OCI-LY3 (cell line): ENCODE data around the gene PICALM.

Experiments
- EZH2phosphoT487 ChIP-seq: fragments of 200-600 bp; shearing (Covaris generic); IDR thresholded peaks from 2 replicates; pipeline ENCODE4 v1.6.1; 2018; ENCODE audit warnings: antibody characterized with exemption, mixed run types, low read depth
- TF ChIP-seq, protein P1 (sequence below): fragments of 200-600, 300-600 bp; sonication (generic); IDR thresholded peaks from 2 replicates; pipeline ENCODE4 v1.5.1; 2014; ENCODE audit warnings: antibody characterized with exemption, low read length, low read depth

- TF ChIP-seq EZH2phosphoT487, result no peak
- TF ChIP-seq, protein P1, sequence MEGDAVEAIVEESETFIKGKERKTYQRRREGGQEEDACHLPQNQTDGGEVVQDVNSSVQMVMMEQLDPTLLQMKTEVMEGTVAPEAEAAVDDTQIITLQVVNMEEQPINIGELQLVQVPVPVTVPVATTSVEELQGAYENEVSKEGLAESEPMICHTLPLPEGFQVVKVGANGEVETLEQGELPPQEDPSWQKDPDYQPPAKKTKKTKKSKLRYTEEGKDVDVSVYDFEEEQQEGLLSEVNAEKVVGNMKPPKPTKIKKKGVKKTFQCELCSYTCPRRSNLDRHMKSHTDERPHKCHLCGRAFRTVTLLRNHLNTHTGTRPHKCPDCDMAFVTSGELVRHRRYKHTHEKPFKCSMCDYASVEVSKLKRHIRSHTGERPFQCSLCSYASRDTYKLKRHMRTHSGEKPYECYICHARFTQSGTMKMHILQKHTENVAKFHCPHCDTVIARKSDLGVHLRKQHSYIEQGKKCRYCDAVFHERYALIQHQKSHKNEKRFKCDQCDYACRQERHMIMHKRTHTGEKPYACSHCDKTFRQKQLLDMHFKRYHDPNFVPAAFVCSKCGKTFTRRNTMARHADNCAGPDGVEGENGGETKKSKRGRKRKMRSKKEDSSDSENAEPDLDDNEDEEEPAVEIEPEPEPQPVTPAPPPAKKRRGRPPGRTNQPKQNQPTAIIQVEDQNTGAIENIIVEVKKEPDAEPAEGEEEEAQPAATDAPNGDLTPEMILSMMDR, result no peak
These were observed 129.5 kb downstream of the PICALM start for GRCh38 chr11:85939099-85940015.
